GM12875 (cell line): ENCODE data around the gene E2F4.

Experiments used
- H3K4me3 ChIP-seq: one replicate; pipeline ENCODE4 v1.5.1; 2011; ENCODE audit warnings: low read depth, low read length, control low read depth
- CTCF ChIP-seq: IDR thresholded peaks from 2 replicates; pipeline ENCODE4 v1.5.1; 2011; ENCODE audit warnings: low read depth, mild to moderate bottlenecking, control low read depth, inconsistent platforms, low read length, moderate library complexity, borderline replicate concordance; ENCODE audit not compliant: insufficient read depth

Gene E2F4

GRCh38 chr16:67199808-67200198, 7.8 kb downstream of the E2F4 start:
- TF ChIP-seq CTCF, result no peak
- H3K4me3 ChIP-seq, result no peak overlapping the region

GRCh38 chr16:67200491-67200890, 8.5 kb downstream of the E2F4 start:
- no peak for TF ChIP-seq CTCF
- no peak overlapping the region for H3K4me3 ChIP-seq

- no peak for TF ChIP-seq CTCF
- no peak overlapping the region for H3K4me3 ChIP-seq
These were observed 9.7 kb downstream of the E2F4 start for GRCh38 chr16:67201411-67202345.

GRCh38 chr16:67202426-67202825, 10.5 kb downstream of the E2F4 start:
- no peak overlapping the region for H3K4me3 ChIP-seq
- no peak for TF ChIP-seq CTCF

- H3K4me3 ChIP-seq, result no peak overlapping the region
- no peak for TF ChIP-seq CTCF
These were observed 11.1 kb downstream of the E2F4 start for GRCh38 chr16:67202956-67203493.

GRCh38 chr16:67204076-67204475, 12.1 kb downstream of the E2F4 start:
- TF ChIP-seq CTCF, result no peak
- no peak overlapping the region for H3K4me3 ChIP-seq
